Hematopoietic multipotent progenitor cell (in vitro differentiated cells): ENCODE measurements around the gene LPAR5. TPM values are rescaled to one million over a fixed set of nuclear protein-coding genes. Genes with fewer than 3 reads are reported as not detected.
A peak's percentile ranks its signal among the peaks of the same experiment; 100 is the strongest.

Experiments
- DNase-seq, 3 donors: peaks; one replicate each; pipeline ENCODE4 v3.0.0-alpha.2; 2011 to 2015; ENCODE audit warnings: low read depth in 2 of 3, low spot score in 2 of 3
- total RNA-seq: library from RNA; depleted of rRNA; stranded (reverse); fragments of >200 nt; gene quantifications from one replicate; pipeline ENCODE4 v1.2.3, GENCODE V29; 2012

The LPAR5 gene
- 3.8 TPM for total RNA-seq

DNA sequence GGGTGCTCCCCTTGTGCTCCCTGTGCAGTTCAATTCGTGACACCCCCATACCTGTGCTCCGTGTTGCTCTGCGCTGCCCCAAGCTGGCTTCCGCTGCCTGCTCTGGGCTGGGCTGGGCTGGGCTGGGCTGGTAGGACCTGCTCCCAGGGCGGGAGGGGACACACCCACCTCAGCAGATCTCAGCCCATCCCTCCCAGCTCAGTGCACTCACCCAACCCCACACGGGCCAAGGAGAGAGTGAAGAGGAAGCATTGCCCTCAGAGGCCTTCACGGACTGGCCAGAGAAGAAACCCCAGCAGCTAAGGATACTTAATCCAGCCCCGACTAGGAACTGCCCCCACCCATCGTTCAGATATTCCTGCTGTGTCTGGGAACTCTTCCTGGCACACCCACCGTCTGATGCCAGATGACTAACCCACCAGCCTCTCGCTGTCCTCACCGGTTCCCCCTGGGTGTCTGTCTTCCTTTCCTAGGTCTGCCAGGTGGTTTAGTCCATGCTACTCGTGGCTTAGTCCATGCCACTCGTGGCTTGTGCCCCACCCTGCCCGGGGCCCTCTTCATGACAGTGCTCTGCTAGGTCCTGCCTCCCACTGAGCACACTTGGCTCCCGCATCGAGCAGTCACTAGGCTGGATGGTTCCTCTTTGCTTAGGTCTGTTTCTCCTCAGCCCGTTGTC, at the start of gene LPAR5:
TSS of gene LPAR5 (minus strand) at position 104 of the 676 bp plus-strand sequence. CDS start 14,711 bp downstream, outside the sequence.
- DNase-seq, result no peak

DNA sequence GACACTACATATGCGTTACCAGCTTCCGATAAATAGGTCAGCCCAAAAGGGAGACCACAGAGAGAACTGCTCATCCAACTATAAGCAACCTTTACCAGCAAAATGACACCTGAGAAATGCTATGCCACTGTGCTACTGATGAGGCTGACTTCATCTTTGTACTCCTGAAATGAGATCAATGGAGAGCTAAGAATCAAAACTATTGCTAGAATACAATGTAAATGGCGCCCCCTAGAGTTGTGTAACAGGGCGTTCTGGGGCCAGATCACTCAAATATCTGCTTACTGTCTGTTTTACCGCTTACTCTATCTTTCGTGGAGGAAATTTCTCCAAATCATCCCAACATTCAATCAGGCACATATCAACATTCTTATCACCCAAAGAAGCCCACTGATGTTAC, 48.9 kb upstream of the LPAR5 start:
- peak in 2 of 3 donors; percentile 59 to 77 for DNase-seq

- no peak for DNase-seq
Measured at GRCh38 chr12:6676962-6677361, 41.2 kb upstream of the LPAR5 start.

DNA sequence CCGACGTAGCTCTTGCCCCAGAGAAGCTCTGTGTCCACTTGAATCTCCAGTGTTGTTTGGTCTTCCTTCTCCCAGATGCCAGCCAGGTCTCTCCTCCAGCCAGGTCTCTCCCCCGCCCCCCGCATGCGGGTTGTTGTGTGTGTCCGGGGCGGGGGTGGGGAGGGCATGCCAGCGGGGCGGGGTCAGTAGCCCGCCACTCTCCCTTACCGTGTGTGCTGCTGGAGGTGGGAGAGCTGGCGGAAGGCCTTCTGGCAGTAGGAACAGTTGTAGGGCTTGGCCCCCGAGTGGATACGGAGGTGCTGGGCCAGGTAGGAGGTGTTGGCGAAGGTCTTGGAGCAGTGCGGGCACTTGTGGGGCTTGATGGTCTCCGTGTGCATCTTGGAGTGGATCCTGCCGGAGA, 36.4 kb upstream of the LPAR5 start:
- DNase-seq, result no peak

- DNase-seq, result no peak
Measured at GRCh38 chr12:6667559-6668210, 31.9 kb upstream of the LPAR5 start.

DNA sequence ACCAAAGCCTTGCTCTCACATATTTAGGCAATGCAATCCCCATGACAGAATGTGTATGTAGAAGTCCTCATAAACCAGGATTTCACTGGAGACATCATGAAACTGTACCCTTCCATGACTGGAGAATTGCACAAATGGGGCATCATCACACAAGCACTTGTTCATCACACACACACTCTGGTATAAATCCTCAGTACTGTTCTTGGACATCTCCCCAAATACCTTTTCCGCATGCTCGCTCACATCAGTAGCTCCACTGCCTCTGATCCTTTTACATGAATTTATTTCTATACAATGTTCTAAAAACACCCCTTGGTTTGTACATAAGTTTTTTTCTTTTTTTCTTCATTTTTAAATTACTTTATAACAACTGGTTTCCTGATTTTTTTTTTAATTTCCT, 30.5 kb upstream of the LPAR5 start:
- no peak for DNase-seq

- DNase-seq, result no peak
Measured at GRCh38 chr12:6664902-6665301, 29.1 kb upstream of the LPAR5 start.

GRCh38 chr12:6662906-6663742, 27.4 kb upstream of the LPAR5 start, which contains the start of gene ING4:
Gene ING4, minus strand, starts transcription at chr12:6663119. Its CDS starts 18 bp downstream, at chr12:6663101.
- DNase-seq, result peak; percentile 90 to 100 (median 98)

GRCh38 chr12:6662602-6662905, 26.8 kb upstream of the LPAR5 start:
- DNase-seq, result no peak

DNA sequence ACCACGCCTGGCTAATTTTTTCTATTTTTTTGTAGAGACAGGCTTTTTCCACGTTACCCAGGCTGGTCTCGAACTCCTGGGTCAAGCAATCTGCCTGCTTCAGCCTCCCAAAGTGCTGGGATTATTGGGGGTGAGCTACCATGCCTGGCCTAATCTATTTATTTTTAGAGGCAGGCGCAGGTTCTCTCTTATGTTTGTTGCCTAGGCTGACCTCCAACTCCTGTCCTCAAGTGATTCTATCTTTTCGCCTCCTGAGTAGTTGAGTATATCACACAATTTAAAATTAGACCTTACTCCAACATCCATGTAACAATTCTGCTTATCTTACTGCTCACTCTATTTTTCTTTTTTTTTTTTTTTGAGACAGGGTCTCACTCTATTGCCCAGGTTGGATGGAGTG, 18.2 kb upstream of the LPAR5 start:
- no peak for DNase-seq

GRCh38 chr12:6653342-6653741, 17.6 kb upstream of the LPAR5 start:
- no peak for DNase-seq

- no peak for DNase-seq
Measured at GRCh38 chr12:6652391-6652790, 16.6 kb upstream of the LPAR5 start.

DNA sequence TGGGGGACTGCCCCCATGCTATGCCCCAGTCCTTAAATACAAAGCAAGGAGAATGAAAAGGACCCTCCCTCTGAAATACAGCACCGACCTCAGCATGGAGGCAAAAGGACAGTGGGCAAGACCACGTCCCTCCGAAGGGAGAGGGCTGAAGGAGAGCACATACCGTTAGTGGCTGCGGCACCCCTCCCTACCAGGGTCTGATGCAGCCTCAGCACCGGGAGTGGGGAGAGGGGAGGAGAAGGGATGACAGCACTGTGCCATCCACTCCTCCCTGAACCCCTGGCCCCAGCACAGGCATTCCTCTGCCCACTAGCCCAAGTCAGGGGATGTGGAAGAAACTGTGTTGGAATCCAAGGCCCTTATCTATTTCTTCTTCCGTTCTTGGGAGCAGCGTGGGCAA, 15.1 kb upstream of the LPAR5 start:
- no peak for DNase-seq

DNA sequence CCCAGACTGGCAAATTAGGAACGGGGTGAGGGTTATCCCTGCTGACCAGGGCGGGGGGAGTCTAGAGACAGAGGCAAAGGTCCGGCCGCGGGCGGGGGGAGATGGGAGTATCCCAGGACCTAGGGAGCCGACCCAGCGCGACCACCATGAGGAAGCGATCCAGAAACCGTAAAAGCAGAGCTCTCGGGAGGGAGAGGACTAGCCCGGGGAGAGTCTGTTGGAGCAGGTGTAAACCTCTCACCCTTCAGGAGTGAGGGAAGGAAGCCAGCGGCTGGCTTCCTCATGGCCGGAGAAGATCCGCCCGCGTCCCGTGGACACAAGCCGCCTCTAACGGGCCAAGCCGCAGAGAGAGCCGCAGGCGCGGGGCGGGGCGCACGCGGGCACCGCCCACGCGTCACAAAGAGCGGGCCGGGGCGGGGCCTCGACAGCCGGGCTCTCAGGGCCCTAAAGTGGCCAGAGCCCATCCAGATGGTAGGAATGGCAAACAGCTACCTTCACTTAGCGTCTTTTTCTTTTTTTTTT, 11.4 kb upstream of the LPAR5 start, which contains the start of gene ACRBP:
TSS of gene ACRBP (minus strand) at position 350 of the 522 bp plus-strand sequence. CDS start at position 284, 66 bp downstream.
- DNase-seq, result peak in 2 of 3 donors; percentile 59 to 60

DNA sequence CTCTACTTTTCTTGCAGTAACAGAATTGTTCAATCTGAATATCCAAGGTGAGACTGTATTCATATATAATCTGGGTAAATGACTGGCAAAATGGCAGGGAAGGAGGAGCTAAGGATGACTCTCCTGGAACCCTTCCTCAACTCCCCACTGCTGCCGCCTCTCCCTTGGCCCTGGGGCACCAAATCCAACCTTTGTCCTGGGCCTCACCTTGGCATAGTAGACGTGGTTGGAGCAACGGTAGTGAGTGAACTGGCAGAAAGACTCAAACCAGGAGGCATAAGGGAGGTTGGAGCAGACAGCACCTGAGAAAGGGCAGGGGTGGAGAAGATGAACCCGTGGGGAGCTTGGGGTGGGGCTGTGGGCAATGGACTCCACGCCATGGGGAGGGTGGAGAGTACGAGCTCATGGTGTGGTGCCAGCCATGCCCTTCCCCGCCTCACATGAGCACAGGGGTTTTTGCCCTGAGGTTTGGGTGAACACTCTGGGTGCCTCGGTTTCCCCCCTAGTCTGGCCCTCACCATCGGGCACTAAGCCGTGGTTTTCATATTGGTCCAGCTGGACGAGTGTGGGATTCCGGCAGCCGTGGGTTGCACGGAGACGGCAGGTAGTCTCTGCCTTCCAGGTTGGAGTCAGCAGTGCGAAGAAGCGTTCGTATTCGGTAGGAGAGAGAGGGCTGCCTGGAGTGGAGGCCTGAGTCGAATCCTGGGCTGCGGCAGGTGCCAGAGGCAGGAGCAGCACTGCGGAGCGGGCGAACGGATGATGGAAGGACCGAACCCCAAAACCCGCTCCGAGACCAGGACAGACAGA, 10.7 kb upstream of the LPAR5 start:
- DNase-seq, result no peak

- DNase-seq, result no peak
Measured at GRCh38 chr12:6644903-6645302, 9.1 kb upstream of the LPAR5 start.

GRCh38 chr12:6644257-6644596, 8.5 kb upstream of the LPAR5 start:
- no peak for DNase-seq

- no peak for DNase-seq
Measured at GRCh38 chr12:6643569-6644256, 8.0 kb upstream of the LPAR5 start.

DNA sequence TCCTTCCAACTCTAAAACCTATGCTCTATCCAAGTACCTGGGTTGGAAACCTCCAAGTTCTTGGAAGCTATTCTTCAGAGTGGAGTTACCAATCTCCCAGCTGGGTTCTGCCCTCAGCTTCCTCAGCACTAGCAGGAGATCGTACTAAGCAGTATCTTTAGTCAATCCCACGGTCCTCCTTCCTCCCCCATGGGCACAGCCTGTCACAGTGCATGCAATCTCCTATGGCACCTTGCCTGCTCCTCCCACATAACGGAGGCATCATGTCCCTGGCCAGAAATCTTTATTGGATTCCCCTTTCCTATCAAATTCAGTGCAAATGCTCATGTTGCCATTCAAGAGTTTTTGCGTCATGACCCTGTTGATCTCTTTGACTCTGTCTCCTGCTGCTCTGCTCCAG, 5.4 kb upstream of the LPAR5 start:
- no peak for DNase-seq

DNA sequence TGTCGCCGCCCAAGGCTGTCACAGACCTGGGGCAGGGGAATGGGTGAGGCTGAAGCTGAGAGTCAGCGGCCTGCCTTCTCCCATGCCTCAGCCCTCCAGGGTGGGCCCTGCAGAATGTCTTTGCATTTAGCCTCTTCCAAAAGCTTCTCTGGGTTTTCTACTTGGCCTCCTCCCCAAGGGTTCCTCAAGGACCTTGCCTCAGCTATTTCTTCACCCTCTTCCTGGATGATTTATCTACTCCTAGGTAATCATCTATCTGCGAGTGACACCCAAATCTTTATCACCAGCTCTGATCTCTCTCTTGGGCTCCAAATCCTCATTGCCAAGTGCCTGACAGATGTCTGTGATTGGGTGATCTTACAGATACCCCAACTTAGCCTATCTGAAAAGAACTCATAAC, 4.7 kb upstream of the LPAR5 start:
- DNase-seq, result no peak
